Testis (tissue), 3 donors: ENCODE results near the gene BLZF1. TPM values are rescaled to one million over a fixed set of nuclear protein-coding genes. Genes with fewer than 3 reads are reported as not detected.

Source experiments
- DNase-seq: peaks from one replicate; pipeline ENCODE4 v3.0.0-alpha.2; 2019
- H3K27ac ChIP-seq, 2 donors: fragments of 200-600 bp; sonication (generic); one replicate each; pipeline ENCODE4 v1.5.1; 2019
- H3K27me3 ChIP-seq: fragments of 200-600 bp; sonication (generic); one replicate; pipeline ENCODE4 v1.5.1; 2019
- H3K36me3 ChIP-seq: fragments of 200-600 bp; sonication (generic); one replicate; pipeline ENCODE4 v1.5.1; 2017; ENCODE audit warnings: low read depth; ENCODE audit errors: missing control alignments
- H3K4me1 ChIP-seq: fragments of 200-600 bp; sonication (generic); one replicate; pipeline ENCODE4 v1.5.1; 2019
- H3K4me3 ChIP-seq, 2 donors: fragments of 200-600 bp; sonication (generic); one replicate each; pipeline ENCODE4 v1.5.1; 2017 to 2019
- H3K9me3 ChIP-seq: fragments of 200-600 bp; sonication (generic); one replicate; pipeline ENCODE4 v1.5.1; 2017
- POLR2A ChIP-seq: fragments of 450-650 bp; IDR thresholded peaks from one replicate; pipeline ENCODE4 v1.6.1; 2017; ENCODE audit warnings: antibody characterized with exemption, mild to moderate bottlenecking, moderate library complexity
- WGBS, 2 donors: methylation state at CpG; one replicate each; pipeline ENCODE4 v1.1.5; 2018; 5-methylcytosine and 5-hydroxymethylcytosine counted together
- intact Hi-C: fragments of 100-400 bp; cut with DNase I; formaldehyde crosslinking; loops from one replicate; pipeline ENCODE4 v1.15.1; 2023; ENCODE audit warnings: low total_unique reads
- polyA plus RNA-seq: library from polyadenylated mRNA; stranded (reverse); fragments of 350-450 nt; fragmentation: Illumina TruSeq; extraction: RNeasy Lipid Tissue Mini Kit (QIAGEN cat#74804); gene quantifications from one replicate; pipeline ENCODE4 v1.2.3, GENCODE V29; 2014; ENCODE audit warnings: low read depth, low replicate concordance; ENCODE audit not compliant: insufficient read depth
- total RNA-seq, 2 donors: library from RNA; depleted of rRNA; stranded (reverse); fragments of >200 nt; gene quantifications; one replicate each; pipeline ENCODE4 v1.2.3, GENCODE V29; 2016
- TF ChIP-seq, protein P1 (sequence below), 3 experiments: fragments of 450-650 bp in 2 of 3; fragments of 200-600 bp in 1 of 3; sonication (generic) in 1 of 3; IDR thresholded peaks; one replicate each; pipeline ENCODE4 v1.5.1; 2016 to 2019; ENCODE audit warnings: antibody characterized with exemption in 3 of 3, mild to moderate bottlenecking in 2 of 3, moderate library complexity in 1 of 3

The BLZF1 gene
- total and polyA plus RNA-seq, 3 donors from 2014 or later = 33.4 to 44.2 (median 35.1) TPM

DNA sequence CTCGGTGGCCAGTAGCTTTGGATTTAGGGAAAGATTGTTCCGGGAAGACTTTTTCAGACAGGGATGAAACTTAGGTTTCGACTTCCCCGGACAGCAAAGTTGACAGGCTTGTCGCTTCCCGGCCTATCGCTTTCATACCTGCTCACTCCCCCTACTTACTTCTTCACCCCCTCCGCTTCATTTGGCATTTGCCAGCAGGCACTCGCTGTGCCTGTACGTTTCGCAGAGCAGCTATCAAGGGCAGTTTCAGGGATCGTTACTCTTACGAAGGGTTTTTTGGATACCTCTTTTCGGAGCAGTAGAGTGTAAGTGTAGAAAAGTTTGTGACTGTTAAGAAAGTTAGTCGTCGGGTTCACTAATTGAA, 393 bp downstream of the BLZF1 start:
- Histone ChIP-seq H3K4me3 (peak overlapping the region; percentile 64 to 88), H3K27ac (peak overlapping the region; percentile 76 to 84), H3K36me3 (no peaks in the 10 kb centered on the region), H3K27me3 (no peaks in the 10 kb centered on the region), H3K9me3 (no peaks in the 10 kb centered on the region), H3K4me1 (peaks cover 15% of the 10 kb centered on the region)
- intact Hi-C loops = no loop called here
- DNase-seq = no peak
- TF ChIP-seq POLR2A = no peak
- TF ChIP-seq, protein P1, sequence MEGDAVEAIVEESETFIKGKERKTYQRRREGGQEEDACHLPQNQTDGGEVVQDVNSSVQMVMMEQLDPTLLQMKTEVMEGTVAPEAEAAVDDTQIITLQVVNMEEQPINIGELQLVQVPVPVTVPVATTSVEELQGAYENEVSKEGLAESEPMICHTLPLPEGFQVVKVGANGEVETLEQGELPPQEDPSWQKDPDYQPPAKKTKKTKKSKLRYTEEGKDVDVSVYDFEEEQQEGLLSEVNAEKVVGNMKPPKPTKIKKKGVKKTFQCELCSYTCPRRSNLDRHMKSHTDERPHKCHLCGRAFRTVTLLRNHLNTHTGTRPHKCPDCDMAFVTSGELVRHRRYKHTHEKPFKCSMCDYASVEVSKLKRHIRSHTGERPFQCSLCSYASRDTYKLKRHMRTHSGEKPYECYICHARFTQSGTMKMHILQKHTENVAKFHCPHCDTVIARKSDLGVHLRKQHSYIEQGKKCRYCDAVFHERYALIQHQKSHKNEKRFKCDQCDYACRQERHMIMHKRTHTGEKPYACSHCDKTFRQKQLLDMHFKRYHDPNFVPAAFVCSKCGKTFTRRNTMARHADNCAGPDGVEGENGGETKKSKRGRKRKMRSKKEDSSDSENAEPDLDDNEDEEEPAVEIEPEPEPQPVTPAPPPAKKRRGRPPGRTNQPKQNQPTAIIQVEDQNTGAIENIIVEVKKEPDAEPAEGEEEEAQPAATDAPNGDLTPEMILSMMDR (IDR thresholded peaks at IDR 0.05) = no peak
- 0 to 1% methylated on average over 16 of the region's 16 CpGs for WGBS, 2 donors

DNA sequence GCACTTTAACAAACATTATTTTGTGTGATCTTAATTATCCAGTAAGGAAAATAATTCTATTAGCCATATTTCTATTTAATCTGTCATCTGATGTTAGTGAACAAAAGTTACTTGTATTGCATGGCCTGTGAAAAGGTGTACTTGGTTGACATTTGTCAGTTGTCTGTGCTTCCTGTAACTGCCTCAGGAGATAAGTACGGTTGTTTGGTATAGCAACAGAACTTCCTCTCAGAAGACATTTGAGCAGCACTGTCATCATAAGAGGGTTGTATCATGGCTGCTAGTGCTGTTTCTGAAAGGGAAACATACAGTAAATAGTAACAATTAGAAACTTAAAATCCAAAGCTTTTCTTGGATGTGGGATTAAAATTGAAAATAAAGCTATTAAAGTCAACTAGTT, 3.4 kb downstream of the BLZF1 start:
- Histone ChIP-seq H3K27me3 (no peaks in the 10 kb centered on the region), H3K4me3 (no peak overlapping the region), H3K27ac (no peak overlapping the region), H3K9me3 (no peaks in the 10 kb centered on the region), H3K36me3 (no peaks in the 10 kb centered on the region), H3K4me1 (peaks cover 15% of the 10 kb centered on the region)
- intact Hi-C loops = no loop called here
- TF ChIP-seq, protein P1 (IDR thresholded peaks at IDR 0.05) = no peak
- no peak for TF ChIP-seq POLR2A
- DNase-seq = no peak
- 80 to 85% methylated on average over 1 of the region's 1 CpG for WGBS, 2 donors

DNA sequence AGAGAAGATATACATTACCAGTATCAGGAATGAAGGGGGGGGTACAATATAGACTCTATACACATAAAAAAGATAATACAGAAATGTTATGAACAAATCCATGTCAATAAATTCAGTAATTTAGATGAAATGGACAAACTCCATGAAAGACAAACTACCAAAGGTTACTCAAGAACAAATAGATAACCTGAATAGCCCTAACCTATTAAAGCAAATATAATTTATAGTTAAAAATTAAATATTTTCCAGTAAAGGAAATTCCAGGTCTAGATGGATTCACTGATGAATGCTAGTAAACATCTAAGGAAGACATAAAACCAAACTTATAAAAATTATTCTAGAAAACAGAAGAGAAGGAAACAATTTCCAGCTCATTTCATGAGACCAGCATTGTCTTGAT, 13.2 kb downstream of the BLZF1 start:
- H3K9me3 ChIP-seq = no peaks in the 10 kb centered on the region
- TF ChIP-seq, protein P1 (IDR thresholded peaks at IDR 0.05) = no peak
- no peak for TF ChIP-seq POLR2A
- H3K4me3 ChIP-seq = no peak overlapping the region
- no peaks in the 10 kb centered on the region for H3K4me1 ChIP-seq
- no peaks in the 10 kb centered on the region for H3K36me3 ChIP-seq
- no peak for DNase-seq
- H3K27ac ChIP-seq = no peak overlapping the region
- no peaks in the 10 kb centered on the region for H3K27me3 ChIP-seq
- intact Hi-C loops = no loop called here

DNA sequence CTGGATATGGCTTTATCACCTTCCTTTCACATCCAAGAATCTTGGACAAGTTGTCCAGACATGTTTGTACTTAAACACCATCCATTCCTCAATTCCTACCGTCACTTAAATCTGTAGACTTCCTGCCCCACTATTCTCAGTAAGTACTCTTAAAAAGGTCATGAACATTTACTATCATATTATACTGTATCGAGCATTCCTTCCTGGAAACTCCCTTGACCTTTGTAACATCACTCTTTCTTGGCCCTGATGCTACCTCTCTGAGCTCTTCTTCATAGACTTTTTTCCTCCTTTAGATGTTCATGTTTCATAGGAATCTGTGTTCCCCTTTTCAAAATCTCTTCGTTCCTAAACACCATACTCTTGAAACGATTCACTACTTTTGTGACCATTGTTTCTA, 15.5 kb downstream of the BLZF1 start:
- no peak for DNase-seq
- H3K27me3 ChIP-seq = no peaks in the 10 kb centered on the region
- H3K4me3 ChIP-seq = no peak overlapping the region
- WGBS, 2 donors = 72 to 79% methylated on average over 4 of the region's 4 CpGs
- no peaks in the 10 kb centered on the region for H3K9me3 ChIP-seq
- no peak overlapping the region for H3K27ac ChIP-seq
- H3K36me3 ChIP-seq = no peaks in the 10 kb centered on the region
- H3K4me1 ChIP-seq = no peaks in the 10 kb centered on the region
- TF ChIP-seq POLR2A = no peak
- TF ChIP-seq, protein P1 (IDR thresholded peaks at IDR 0.05) = no peak
- intact Hi-C loops = no loop called here

DNA sequence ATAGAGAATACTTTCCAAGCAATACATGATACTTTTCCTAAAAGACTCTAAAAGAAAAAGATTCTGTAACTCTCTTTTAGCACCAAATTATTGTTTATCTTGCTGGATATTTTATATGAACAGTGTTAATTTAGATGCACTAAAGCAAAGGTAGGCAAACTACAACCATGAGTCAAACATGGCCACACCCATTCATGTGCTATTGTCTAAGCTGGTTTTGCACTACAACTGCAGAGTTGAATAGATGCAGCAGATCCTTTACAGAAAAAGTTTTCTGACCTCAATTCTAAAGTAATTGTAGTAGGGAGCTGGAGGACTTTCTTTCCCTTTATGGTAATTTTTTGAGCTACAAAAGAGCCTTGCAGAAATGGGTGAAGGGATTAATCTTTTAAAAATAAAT, 19.4 kb downstream of the BLZF1 start:
- TF ChIP-seq, protein P1 (IDR thresholded peaks at IDR 0.05) = no peak
- TF ChIP-seq POLR2A = no peak
- no peaks in the 10 kb centered on the region for H3K36me3 ChIP-seq
- no peak overlapping the region for H3K4me3 ChIP-seq
- no peaks in the 10 kb centered on the region for H3K9me3 ChIP-seq
- no peaks in the 10 kb centered on the region for H3K27me3 ChIP-seq
- no peak overlapping the region for H3K27ac ChIP-seq
- intact Hi-C loops = no loop called here
- no peaks in the 10 kb centered on the region for H3K4me1 ChIP-seq
- DNase-seq = no peak
